HepG2 (cell line): ENCODE data around the gene ZNF615. TPM values are rescaled to one million over a fixed set of nuclear protein-coding genes. Genes with fewer than 3 reads are reported as not detected.
A peak's percentile ranks its signal among the peaks of the same experiment; 100 is the strongest.

Experiments used
- AGO1 ChIP-seq: fragments of 200-400 bp; formaldehyde crosslinking; IDR thresholded peaks from 2 replicates; pipeline ENCODE4 v1.6.1; 2017; ENCODE audit warnings: mild to moderate bottlenecking, low read depth, low read length, moderate library complexity; ENCODE audit not compliant: poor library complexity, severe bottlenecking
- ARNTL ChIP-seq: sonication (generic); formaldehyde crosslinking; IDR thresholded peaks from 2 replicates; pipeline ENCODE4 v1.4.0; 2020; ENCODE audit warnings: mild to moderate bottlenecking, missing genetic modification reagents
- BCLAF1 ChIP-seq: fragments of 450-650 bp; IDR thresholded peaks from 2 replicates; pipeline ENCODE4 v1.6.1; 2017; ENCODE audit warnings: mild to moderate bottlenecking
- CAMTA2 ChIP-seq: sonication (generic); formaldehyde crosslinking; IDR thresholded peaks from 2 replicates; pipeline ENCODE4 v1.4.0; 2020; ENCODE audit warnings: mild to moderate bottlenecking, missing genetic modification reagents, borderline replicate concordance
- CEBPZ ChIP-seq: IDR thresholded peaks from 2 replicates; pipeline ENCODE4 v1.6.1; 2012; ENCODE audit warnings: low read length, improper control_type of control experiment
- CENPX ChIP-seq: sonication (generic); formaldehyde crosslinking; IDR thresholded peaks from 2 replicates; pipeline ENCODE4 v1.9.0; 2021; ENCODE audit warnings: mild to moderate bottlenecking, missing genetic modification reagents, moderate library complexity
- CREBL2 ChIP-seq: sonication (generic); formaldehyde crosslinking; IDR thresholded peaks from 2 replicates; pipeline ENCODE4 v1.8.1; 2023; ENCODE audit warnings: missing genetic modification reagents, mild to moderate bottlenecking, borderline replicate concordance
- ESRRA ChIP-seq: sonication (generic); formaldehyde crosslinking; IDR thresholded peaks from 2 replicates; pipeline ENCODE4 v1.5.1; 2020; ENCODE audit warnings: mild to moderate bottlenecking, low read depth, missing genetic modification reagents
- HDAC1 ChIP-seq: sonication (generic); formaldehyde crosslinking; IDR thresholded peaks from 2 replicates; pipeline ENCODE4 v1.5.1; 2020; ENCODE audit warnings: mild to moderate bottlenecking, missing genetic modification reagents
- KAT8 ChIP-seq: IDR thresholded peaks from 2 replicates; pipeline ENCODE4 v1.6.1; 2016; ENCODE audit warnings: missing genetic modification reagents, missing compliant biosample characterization
- MAF1 ChIP-seq: sonication (generic); formaldehyde crosslinking; IDR thresholded peaks from 2 replicates; pipeline ENCODE4 v1.5.0; 2020; ENCODE audit warnings: missing genetic modification reagents, borderline replicate concordance
- MEIS2 ChIP-seq: sonication (generic); formaldehyde crosslinking; IDR thresholded peaks from 2 replicates; pipeline ENCODE4 v1.9.0; 2021; ENCODE audit warnings: mild to moderate bottlenecking, missing genetic modification reagents
- MTA3 ChIP-seq: sonication (generic); formaldehyde crosslinking; IDR thresholded peaks from 2 replicates; pipeline ENCODE4 v1.4.0; 2020; ENCODE audit warnings: missing genetic modification reagents
- NFIC ChIP-seq: IDR thresholded peaks from 2 replicates; pipeline ENCODE4 v1.6.1; 2012; ENCODE audit warnings: mild to moderate bottlenecking, low read length, inconsistent platforms
- PBX3 ChIP-seq: sonication (generic); formaldehyde crosslinking; IDR thresholded peaks from 2 replicates; pipeline ENCODE4 v1.8.1; 2023; ENCODE audit warnings: missing genetic modification reagents, inconsistent platforms, borderline replicate concordance
- PHF20 ChIP-seq: sonication (generic); formaldehyde crosslinking; IDR thresholded peaks from 2 replicates; pipeline ENCODE4 v1.5.0; 2020; ENCODE audit warnings: mild to moderate bottlenecking, missing genetic modification reagents
- TAF1 ChIP-seq: sonication (generic); formaldehyde crosslinking; IDR thresholded peaks from 2 replicates; pipeline ENCODE4 v1.4.0; 2020; ENCODE audit warnings: missing genetic modification reagents
- TOE1 ChIP-seq: sonication (generic); formaldehyde crosslinking; IDR thresholded peaks from 2 replicates; pipeline ENCODE4 v1.4.0; 2020; ENCODE audit warnings: mild to moderate bottlenecking, missing genetic modification reagents
- ZC3H4 ChIP-seq: sonication (generic); formaldehyde crosslinking; IDR thresholded peaks from 2 replicates; pipeline ENCODE4 v1.4.0; 2020; ENCODE audit warnings: missing genetic modification reagents, borderline replicate concordance
- ZFP90 ChIP-seq: sonication (generic); formaldehyde crosslinking; IDR thresholded peaks from 2 replicates; pipeline ENCODE4 v1.8.0; 2022; ENCODE audit warnings: missing genetic modification reagents, mild to moderate bottlenecking, inconsistent platforms, borderline replicate concordance
- ZMYM2 ChIP-seq: sonication (generic); formaldehyde crosslinking; IDR thresholded peaks from 2 replicates; pipeline ENCODE4 v1.8.0; 2022; ENCODE audit warnings: mild to moderate bottlenecking, missing genetic modification reagents
- ZZZ3 ChIP-seq: sonication (generic); formaldehyde crosslinking; IDR thresholded peaks from 2 replicates; pipeline ENCODE4 v1.4.0; 2020; ENCODE audit warnings: missing genetic modification reagents, mild to moderate bottlenecking, borderline replicate concordance
- polyA plus RNA-seq, 8 experiments: library from polyadenylated mRNA; depleted of rRNA in 3 of 8; stranded (reverse) in 7 of 8; unstranded in 1 of 8; fragments of >200 nt; fragmentation: Illumina TruSeq in 4 of 8; extraction: Trizol in 4 of 8; gene quantifications; 2 replicates each; pipeline versions ENCODE4 v1.2.1 to v1.2.3, GENCODE V29; 2011 to 2016; ENCODE audit warnings: low read depth in 4 of 8, missing spikeins in 1 of 8, mixed read lengths in 1 of 8; ENCODE audit not compliant: insufficient read depth in 1 of 8
- total RNA-seq, 5 experiments: library from RNA; depleted of rRNA; stranded (reverse); fragments of >200 nt; fragmentation: Illumina TruSeq; extraction: Trizol; gene quantifications; 2 replicates each; pipeline ENCODE4 v1.2.3, GENCODE V29; 2016; ENCODE audit warnings: low read depth in 1 of 5

The ZNF615 gene
- total and polyA plus RNA-seq, 2 of the 13 experiments (the other 11 are each of a cell fraction or from before 2014, with no cell fraction given): 5.2 to 7.8 TPM

GRCh38 chr19:52007806-52008557 lies at the start of gene ZNF615 (continued):
- TF ChIP-seq CAMTA2: no peak
- TF ChIP-seq HDAC1 (CRISPR knock-in tag): peak; percentile 61; the same call in 1 of the 2 replicates
- peak; percentile 54; the same call in 1 of the 2 replicates for TF ChIP-seq TAF1 (CRISPR knock-in tag)
- TF ChIP-seq ZC3H4: no peak
- TF ChIP-seq PBX3: no peak
- 0 out of 2 replicates have a peak, but pooled peaks have one; percentile 53 for TF ChIP-seq ZZZ3 (CRISPR knock-in tag)
- no peak for TF ChIP-seq MTA3 (CRISPR knock-in tag)
- no peak for TF ChIP-seq NFIC
- no peak for TF ChIP-seq BCLAF1
- TF ChIP-seq AGO1: peak; percentile 24
- TF ChIP-seq ARNTL: no peak
- TF ChIP-seq CENPX (CRISPR knock-in tag): no peak
- peak; percentile 44; the same call in 1 of the 2 replicates for TF ChIP-seq ESRRA (CRISPR knock-in tag)
- TF ChIP-seq CREBL2 (CRISPR knock-in tag): no peak
- no peak for TF ChIP-seq TOE1 (CRISPR knock-in tag)
- no peak for TF ChIP-seq MAF1 (CRISPR knock-in tag)
- peak; percentile 56; the same call in 1 of the 2 replicates for TF ChIP-seq ZMYM2
- no peak for TF ChIP-seq MEIS2
- TF ChIP-seq CEBPZ: no peak
- TF ChIP-seq PHF20: 0 out of 2 replicates have a peak, but pooled peaks have one; percentile 44
- peak; percentile 81 for TF ChIP-seq KAT8 (CRISPR knock-in tag)
- TF ChIP-seq ZFP90 (CRISPR knock-in tag): no peak; the same call in 1 of the 2 replicates
